ENCODE results near the gene EIF6.

Gene EIF6

DNA sequence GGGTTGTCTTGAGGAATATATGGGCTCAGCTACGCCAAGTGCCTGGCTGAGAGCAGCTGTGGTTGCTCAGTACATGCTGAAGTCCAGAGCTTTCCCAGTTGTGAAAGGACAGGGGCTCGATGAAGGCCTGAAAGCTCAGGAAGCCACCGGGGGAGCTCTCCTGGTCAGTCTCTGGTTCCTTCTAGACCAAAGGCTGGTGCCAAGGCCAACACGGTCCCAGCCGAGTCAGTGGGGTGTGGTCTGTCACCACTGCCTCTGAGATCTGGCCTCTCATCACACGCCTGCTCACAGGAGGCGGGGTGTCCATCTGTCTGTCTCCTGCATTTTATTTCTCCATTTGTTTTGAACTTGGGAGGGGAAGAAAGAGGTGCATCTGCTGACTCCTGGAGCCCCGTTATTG is 12.6 kb upstream of the EIF6 start:
- CTCF ChIA-PET: interaction anchor here (0.9 to 1.0 kb wide), 2 partner anchors 8 to 150 kb away, joined by 3 to 4 read pairs; no protein-coding TSS in a partner anchor

DNA sequence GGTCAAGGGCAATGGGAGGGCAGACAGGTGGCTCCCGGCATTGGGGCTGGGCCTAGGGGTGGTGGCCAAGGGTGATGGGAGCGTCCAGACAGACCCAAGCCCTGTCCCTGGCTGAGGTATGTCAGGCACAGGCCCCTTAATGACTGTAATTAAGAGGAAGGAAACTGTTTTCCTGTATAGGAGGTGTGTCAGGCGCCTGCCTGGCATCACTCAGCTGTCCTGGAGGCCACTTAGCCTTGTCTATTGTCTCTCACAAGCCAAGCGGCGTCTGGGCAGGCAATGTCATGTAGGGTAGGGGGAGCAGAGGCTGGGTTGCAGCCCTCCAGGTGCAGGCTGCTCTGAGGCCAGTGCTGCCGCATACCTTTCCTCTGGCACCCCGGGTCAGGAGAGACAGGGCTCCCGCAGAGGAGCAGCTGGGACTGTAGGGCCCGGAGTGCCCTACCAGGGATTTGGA is 11.6 kb upstream of the EIF6 start:
- Histone ChIP-seq H3K9me3 (ENCODE audit: control insufficient read depth, insufficient read depth, low read depth, low read length) (no peaks in the 10 kb centered on the region), H3K27ac (ENCODE audit: extremely low read depth, low read depth, low read length) (no peak overlapping the region), H3K4me1 (ENCODE audit: control insufficient read depth, insufficient read depth, low read length) (no peaks in the 10 kb centered on the region), H3K36me3 (ENCODE audit: control insufficient read depth in 2 of 2, insufficient read depth in 1 of 2, low read length in 2 of 2) (no peaks in the 10 kb centered on the region), H3K4me3 (ENCODE audit: low read depth, low read length) (no peak overlapping the region)
- TF ChIP-seq, protein P1, sequence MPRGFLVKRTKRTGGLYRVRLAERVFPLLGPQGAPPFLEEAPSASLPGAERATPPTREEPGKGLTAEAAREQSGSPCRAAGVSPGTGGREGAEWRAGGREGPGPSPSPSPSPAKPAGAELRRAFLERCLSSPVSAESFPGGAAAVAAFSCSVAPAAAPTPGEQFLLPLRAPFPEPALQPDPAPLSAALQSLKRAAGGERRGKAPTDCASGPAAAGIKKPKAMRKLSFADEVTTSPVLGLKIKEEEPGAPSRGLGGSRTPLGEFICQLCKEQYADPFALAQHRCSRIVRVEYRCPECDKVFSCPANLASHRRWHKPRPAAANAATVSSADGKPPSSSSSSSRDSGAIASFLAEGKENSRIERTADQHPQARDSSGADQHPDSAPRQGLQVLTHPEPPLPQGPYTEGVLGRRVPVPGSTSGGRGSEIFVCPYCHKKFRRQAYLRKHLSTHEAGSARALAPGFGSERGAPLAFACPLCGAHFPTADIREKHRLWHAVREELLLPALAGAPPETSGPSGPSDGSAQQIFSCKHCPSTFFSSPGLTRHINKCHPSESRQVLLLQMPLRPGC (tag by site-specific recombination; IDR thresholded peaks at IDR 0.05): no peak
- no peak for TF ChIP-seq ZBTB1 (tag by site-specific recombination; IDR thresholded peaks at IDR 0.05)
- ChIA-PET POLR2A (no interaction called here), CTCF (interaction anchor here (0.6 kb wide), 1 partner anchor 18 kb away, joined by 5 read pairs; the partner anchor contains the start of gene MMP24OS)

More for the DNA sequence above, 12.6 kb upstream of the EIF6 start:
- Histone ChIP-seq H3K4me1 (ENCODE audit: control insufficient read depth, insufficient read depth, low read length) (no peaks in the 10 kb centered on the region), H3K36me3 (ENCODE audit: control insufficient read depth in 2 of 2, insufficient read depth in 1 of 2, low read length in 2 of 2) (no peaks in the 10 kb centered on the region), H3K9me3 (ENCODE audit: control insufficient read depth, insufficient read depth, low read depth, low read length) (no peaks in the 10 kb centered on the region), H3K4me3 (ENCODE audit: low read depth, low read length) (no peak overlapping the region), H3K27ac (ENCODE audit: extremely low read depth, low read depth, low read length) (no peak overlapping the region)
- no peak for TF ChIP-seq ZNF350 (tag by site-specific recombination; IDR thresholded peaks at IDR 0.05)
- TF ChIP-seq ZNF16 (tag by site-specific recombination; IDR thresholded peaks at IDR 0.05; ENCODE audit: low read depth): no peak
- POLR2A ChIA-PET: no interaction called here

- ChIA-PET POLR2A (no interaction called here), CTCF (interaction anchor here (1.3 kb wide), 1 partner anchor 11 kb away, joined by 3 read pairs; no protein-coding TSS in a partner anchor)
- no peaks in the 10 kb centered on the region for H3K4me1 ChIP-seq (ENCODE audit: control insufficient read depth, insufficient read depth, low read length)
- no peaks in the 10 kb centered on the region for H3K9me3 ChIP-seq (ENCODE audit: control insufficient read depth, insufficient read depth, low read depth, low read length)
- no peak overlapping the region for H3K4me3 ChIP-seq (ENCODE audit: low read depth, low read length)
- TF ChIP-seq, protein P2, sequence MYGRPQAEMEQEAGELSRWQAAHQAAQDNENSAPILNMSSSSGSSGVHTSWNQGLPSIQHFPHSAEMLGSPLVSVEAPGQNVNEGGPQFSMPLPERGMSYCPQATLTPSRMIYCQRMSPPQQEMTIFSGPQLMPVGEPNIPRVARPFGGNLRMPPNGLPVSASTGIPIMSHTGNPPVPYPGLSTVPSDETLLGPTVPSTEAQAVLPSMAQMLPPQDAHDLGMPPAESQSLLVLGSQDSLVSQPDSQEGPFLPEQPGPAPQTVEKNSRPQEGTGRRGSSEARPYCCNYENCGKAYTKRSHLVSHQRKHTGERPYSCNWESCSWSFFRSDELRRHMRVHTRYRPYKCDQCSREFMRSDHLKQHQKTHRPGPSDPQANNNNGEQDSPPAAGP (tag by site-specific recombination; IDR thresholded peaks at IDR 0.05): no peak
- TF ChIP-seq ZNF404 (tag by site-specific recombination; IDR thresholded peaks at IDR 0.05) (no peak), KLF16 (tag by site-specific recombination; IDR thresholded peaks at IDR 0.05) (no peak), ZNF548 (tag by site-specific recombination; IDR thresholded peaks at IDR 0.05) (no peak), ZNF658 (tag by site-specific recombination; IDR thresholded peaks at IDR 0.05) (no peak), HOXD13 (CRISPR knock-in tag; IDR thresholded peaks at IDR 0.05; ENCODE audit: borderline replicate concordance) (no peak)
- TF ChIP-seq, protein P3, sequence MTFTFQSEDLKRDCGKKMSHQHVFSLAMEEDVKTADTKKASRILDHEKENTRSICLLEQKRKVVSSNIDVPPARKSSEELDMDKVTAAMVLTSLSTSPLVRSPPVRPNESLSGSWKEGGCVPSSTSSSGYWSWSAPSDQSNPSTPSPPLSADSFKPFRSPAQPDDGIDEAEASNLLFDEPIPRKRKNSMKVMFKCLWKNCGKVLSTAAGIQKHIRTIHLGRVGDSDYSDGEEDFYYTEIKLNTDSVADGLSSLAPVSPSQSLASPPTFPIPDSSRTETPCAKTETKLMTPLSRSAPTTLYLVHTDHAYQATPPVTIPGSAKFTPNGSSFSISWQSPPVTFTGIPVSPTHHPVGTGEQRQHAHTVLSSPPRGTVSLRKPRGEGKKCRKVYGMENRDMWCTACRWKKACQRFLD (tag by site-specific recombination; IDR thresholded peaks at IDR 0.05): no peak
- H3K36me3 ChIP-seq (ENCODE audit: control insufficient read depth in 2 of 2, insufficient read depth in 1 of 2, low read length in 2 of 2): no peaks in the 10 kb centered on the region
- H3K27ac ChIP-seq (ENCODE audit: extremely low read depth, low read depth, low read length): no peak overlapping the region
These were observed 11.1 kb upstream of the EIF6 start for GRCh38 chr20:35295674-35296073.

GRCh38 chr20:35295058-35295457 is 10.5 kb upstream of the EIF6 start:
- H3K27ac ChIP-seq (ENCODE audit: extremely low read depth, low read depth, low read length): no peak overlapping the region
- H3K9me3 ChIP-seq (ENCODE audit: control insufficient read depth, insufficient read depth, low read depth, low read length): no peaks in the 10 kb centered on the region
- CTCF ChIA-PET: interaction anchor here (0.7 to 1.3 kb wide), 3 partner anchors 12 to 79 kb away, joined by 3 to 4 read pairs (median 3); no protein-coding TSS in a partner anchor
- H3K4me1 ChIP-seq (ENCODE audit: control insufficient read depth, insufficient read depth, low read length): no peaks in the 10 kb centered on the region
- H3K36me3 ChIP-seq (ENCODE audit: control insufficient read depth in 2 of 2, insufficient read depth in 1 of 2, low read length in 2 of 2): no peaks in the 10 kb centered on the region
- H3K4me3 ChIP-seq (ENCODE audit: low read depth, low read length): no peak overlapping the region
- POLR2A ChIA-PET: no interaction called here
- TF ChIP-seq, protein P4, sequence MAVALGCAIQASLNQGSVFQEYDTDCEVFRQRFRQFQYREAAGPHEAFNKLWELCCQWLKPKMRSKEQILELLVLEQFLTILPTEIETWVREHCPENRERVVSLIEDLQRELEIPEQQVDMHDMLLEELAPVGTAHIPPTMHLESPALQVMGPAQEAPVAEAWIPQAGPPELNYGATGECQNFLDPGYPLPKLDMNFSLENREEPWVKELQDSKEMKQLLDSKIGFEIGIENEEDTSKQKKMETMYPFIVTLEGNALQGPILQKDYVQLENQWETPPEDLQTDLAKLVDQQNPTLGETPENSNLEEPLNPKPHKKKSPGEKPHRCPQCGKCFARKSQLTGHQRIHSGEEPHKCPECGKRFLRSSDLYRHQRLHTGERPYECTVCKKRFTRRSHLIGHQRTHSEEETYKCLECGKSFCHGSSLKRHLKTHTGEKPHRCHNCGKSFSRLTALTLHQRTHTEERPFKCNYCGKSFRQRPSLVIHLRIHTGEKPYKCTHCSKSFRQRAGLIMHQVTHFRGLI (tag by site-specific recombination; IDR thresholded peaks at IDR 0.05): no peak
- TF ChIP-seq ZFP3 (tag by site-specific recombination; IDR thresholded peaks at IDR 0.05; ENCODE audit: low read depth): no peak
- no peak for TF ChIP-seq ZSCAN23 (tag by site-specific recombination; IDR thresholded peaks at IDR 0.05)
- TF ChIP-seq ZBTB7A (tag by site-specific recombination; IDR thresholded peaks at IDR 0.05; ENCODE audit: low read depth): no peak
- TF ChIP-seq ZNF785 (tag by site-specific recombination; IDR thresholded peaks at IDR 0.05): no peak
- no peak for TF ChIP-seq HOXC10 (CRISPR knock-in tag; IDR thresholded peaks at IDR 0.05)
- TF ChIP-seq ZNF768 (tag by site-specific recombination; IDR thresholded peaks at IDR 0.05): no peak
- TF ChIP-seq ZNF19 (tag by site-specific recombination; IDR thresholded peaks at IDR 0.05; ENCODE audit: low read depth): no peak
- no peak for TF ChIP-seq SALL2 (tag by site-specific recombination; IDR thresholded peaks at IDR 0.05; ENCODE audit: borderline replicate concordance)
- no peak for TF ChIP-seq WT1 (tag by site-specific recombination; IDR thresholded peaks at IDR 0.05)
- no peak for TF ChIP-seq ZNF561 (tag by site-specific recombination; IDR thresholded peaks at IDR 0.05; ENCODE audit: borderline replicate concordance)
- TF ChIP-seq, protein P5, sequence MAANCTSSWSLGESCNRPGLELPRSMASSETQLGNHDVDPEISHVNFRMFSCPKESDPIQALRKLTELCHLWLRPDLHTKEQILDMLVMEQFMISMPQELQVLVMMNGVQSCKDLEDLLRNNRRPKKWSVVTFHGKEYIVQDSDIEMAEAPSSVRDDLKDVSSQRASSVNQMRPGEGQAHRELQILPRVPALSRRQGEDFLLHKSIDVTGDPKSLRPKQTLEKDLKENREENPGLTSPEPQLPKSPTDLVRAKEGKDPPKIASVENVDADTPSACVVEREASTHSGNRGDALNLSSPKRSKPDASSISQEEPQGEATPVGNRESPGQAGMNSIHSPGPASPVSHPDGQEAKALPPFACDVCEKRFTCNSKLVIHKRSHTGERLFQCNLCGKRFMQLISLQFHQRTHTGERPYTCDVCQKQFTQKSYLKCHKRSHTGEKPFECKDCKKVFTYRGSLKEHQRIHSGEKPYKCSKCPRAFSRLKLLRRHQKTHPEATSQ (tag by site-specific recombination; IDR thresholded peaks at IDR 0.05): no peak

Measured in HEK293 (cell line).